HUES64 (cell line): ENCODE results near the gene UBE2J1. TPM values are rescaled to one million over a fixed set of nuclear protein-coding genes. Genes with fewer than 3 reads are reported as not detected.
A peak's percentile ranks its signal among the peaks of the same experiment; 100 is the strongest.
"Not testable (repeated sequence)": the region's sequence is repeated elsewhere in the genome, so short reads cannot be mapped to it uniquely, and the experiment has no call there.

Source experiments
- H3K27ac ChIP-seq: 2 replicates; pipeline ENCODE4 v1.7.0; 2013; ENCODE audit warnings: low read depth, low read length, inconsistent platforms
- H3K27me3 ChIP-seq: 2 replicates; pipeline ENCODE4 v1.6.1; 2013; ENCODE audit warnings: mild to moderate bottlenecking, low read length; ENCODE audit not compliant: insufficient read depth
- H3K36me3 ChIP-seq: 2 replicates; pipeline ENCODE4 v1.6.1; 2013; ENCODE audit warnings: mild to moderate bottlenecking, low read length; ENCODE audit not compliant: insufficient read depth
- H3K4me1 ChIP-seq: 2 replicates; pipeline ENCODE4 v1.6.1; 2013; ENCODE audit warnings: mild to moderate bottlenecking, low read length, moderate library complexity; ENCODE audit not compliant: insufficient read depth
- H3K4me3 ChIP-seq: 2 replicates; pipeline ENCODE4 v1.5.1; 2013; ENCODE audit warnings: mild to moderate bottlenecking, low read length, moderate library complexity
- H3K9ac ChIP-seq: 2 replicates; pipeline ENCODE4 v1.6.1; 2013; ENCODE audit warnings: mild to moderate bottlenecking, low read depth, low read length
- H3K9me3 ChIP-seq: 2 replicates; pipeline ENCODE4 v1.6.1; 2013; ENCODE audit warnings: low read depth, low read length; ENCODE audit not compliant: insufficient read depth
- WGBS: fragments of 150-250, 120-280 bp; methylation state at CpG from one replicate; pipeline ENCODE4 v1.1.7; 2013; ENCODE audit warnings: missing lambda C conversion rate; 5-methylcytosine and 5-hydroxymethylcytosine counted together
- polyA plus RNA-seq, 2 experiments: library from polyadenylated mRNA; stranded (reverse); fragments of 50-300 nt; gene quantifications; one replicate each; pipeline ENCODE4 v1.2.3, GENCODE V29; 2013

UBE2J1 gene
- polyA plus RNA-seq (2013, experiment 1 of 2), result 18.0 TPM
- polyA plus RNA-seq (2013, experiment 2 of 2), result 20.7 TPM

GRCh38 chr6:89352278-89353117 lies at the start of gene UBE2J1:
TSS of gene UBE2J1 (minus strand) at chr6:89352722. CDS start at chr6:89352569, 153 bp downstream.
- Histone ChIP-seq H3K27ac (peak within 1 kb of the TSS; percentile 75), H3K4me3 (peak within 1 kb of the TSS; percentile 79), H3K36me3 (no peaks in the 10 kb centered on the region), H3K9ac (peak within 1 kb of the TSS; percentile 97), H3K9me3 (no peaks in the 10 kb centered on the region), H3K27me3 (peaks cover 27% of the 10 kb centered on the region), H3K4me1 (peaks cover 16% of the 10 kb centered on the region; the same call in 1 of the 2 replicates)
- under 1% methylated on average over 102 of the region's 102 CpGs for WGBS

- no peak overlapping the region for H3K4me3 ChIP-seq
- no peak overlapping the region for H3K27ac ChIP-seq
- no peaks in the 10 kb centered on the region for H3K27me3 ChIP-seq
- H3K9me3 ChIP-seq, result no peaks in the 10 kb centered on the region
- 89% methylated on average over 6 of the region's 6 CpGs for WGBS
- peaks cover 14% of the 10 kb centered on the region for H3K4me1 ChIP-seq
- H3K9ac ChIP-seq, result no peak overlapping the region
- H3K36me3 ChIP-seq, result no peaks in the 10 kb centered on the region
These were observed 48.4 kb upstream of the UBE2J1 start for GRCh38 chr6:89400912-89401399.

GRCh38 chr6:89400050-89400449 lies 47.5 kb upstream of the UBE2J1 start:
- Histone ChIP-seq H3K4me3 (no peak overlapping the region), H3K27ac (no peak overlapping the region), H3K36me3 (no peaks in the 10 kb centered on the region), H3K4me1 (0 out of 2 replicates have a peak, but pooled peaks cover 6% of the 10 kb centered on the region), H3K27me3 (no peaks in the 10 kb centered on the region), H3K9ac (no peak overlapping the region), H3K9me3 (no peaks in the 10 kb centered on the region)
- 95% methylated on average over 3 of the region's 3 CpGs for WGBS

GRCh38 chr6:89398762-89399525 lies 46.4 kb upstream of the UBE2J1 start:
- 84% methylated on average over 6 of the region's 7 CpGs for WGBS
- no peaks in the 10 kb centered on the region for H3K4me1 ChIP-seq
- H3K36me3 ChIP-seq, result no peaks in the 10 kb centered on the region
- no peak overlapping the region for H3K4me3 ChIP-seq
- no peak overlapping the region for H3K9ac ChIP-seq
- no peaks in the 10 kb centered on the region for H3K9me3 ChIP-seq
- no peak overlapping the region for H3K27ac ChIP-seq
- no peaks in the 10 kb centered on the region for H3K27me3 ChIP-seq

GRCh38 chr6:89397884-89398283 lies 45.4 kb upstream of the UBE2J1 start:
- not testable (repeated sequence) for H3K9ac ChIP-seq, H3K36me3 ChIP-seq, H3K9me3 ChIP-seq, H3K27me3 ChIP-seq, H3K4me3 ChIP-seq, H3K4me1 ChIP-seq, H3K27ac ChIP-seq
- WGBS, result 71% methylated on average over 3 of the region's 4 CpGs

GRCh38 chr6:89393659-89394058 lies 41.1 kb upstream of the UBE2J1 start:
- Histone ChIP-seq H3K36me3 (no peaks in the 10 kb centered on the region), H3K4me3 (no peak overlapping the region), H3K9me3 (no peaks in the 10 kb centered on the region), H3K27ac (no peak overlapping the region), H3K9ac (no peak overlapping the region), H3K4me1 (no peaks in the 10 kb centered on the region), H3K27me3 (no peaks in the 10 kb centered on the region)
- WGBS, result 86% methylated on average over 1 of the region's 1 CpG

GRCh38 chr6:89392823-89393222 lies 40.3 kb upstream of the UBE2J1 start:
- Histone ChIP-seq H3K9me3 (no peaks in the 10 kb centered on the region), H3K36me3 (no peaks in the 10 kb centered on the region), H3K9ac (no peak overlapping the region), H3K27me3 (no peaks in the 10 kb centered on the region), H3K4me1 (no peaks in the 10 kb centered on the region), H3K27ac (no peak overlapping the region), H3K4me3 (no peak overlapping the region)

GRCh38 chr6:89388846-89389245 lies 36.3 kb upstream of the UBE2J1 start:
- WGBS, result 93% methylated on average over 6 of the region's 6 CpGs
- Histone ChIP-seq H3K27me3 (no peaks in the 10 kb centered on the region), H3K9me3 (no peaks in the 10 kb centered on the region), H3K36me3 (no peaks in the 10 kb centered on the region), H3K27ac (no peak overlapping the region), H3K9ac (no peak overlapping the region), H3K4me3 (no peak overlapping the region), H3K4me1 (peaks cover 5% of the 10 kb centered on the region; the same call in 1 of the 2 replicates)

GRCh38 chr6:89387516-89388201 lies 35.1 kb upstream of the UBE2J1 start:
- H3K27me3 ChIP-seq, result no peaks in the 10 kb centered on the region
- 96% methylated on average over 9 of the region's 9 CpGs for WGBS
- H3K4me1 ChIP-seq, result peaks cover 5% of the 10 kb centered on the region; the same call in 1 of the 2 replicates
- no peak overlapping the region for H3K27ac ChIP-seq
- no peaks in the 10 kb centered on the region for H3K9me3 ChIP-seq
- H3K4me3 ChIP-seq, result no peak overlapping the region
- H3K36me3 ChIP-seq, result no peaks in the 10 kb centered on the region
- H3K9ac ChIP-seq, result no peak overlapping the region

- Histone ChIP-seq H3K36me3 (no peaks in the 10 kb centered on the region), H3K4me1 (peaks cover 5% of the 10 kb centered on the region; the same call in 1 of the 2 replicates), H3K27me3 (no peaks in the 10 kb centered on the region), H3K9me3 (no peaks in the 10 kb centered on the region), H3K4me3 (no peak overlapping the region), H3K9ac (no peak overlapping the region), H3K27ac (no peak overlapping the region)
- WGBS, result 94% methylated on average over 6 of the region's 6 CpGs
These were observed 34.5 kb upstream of the UBE2J1 start for GRCh38 chr6:89386917-89387491.
